ENCODE data around the gene LPP.
"Not testable (repeated sequence)": the region's sequence is repeated elsewhere in the genome, so short reads cannot be mapped to it uniquely, and the experiment has no call there.

Gene LPP

DNA sequence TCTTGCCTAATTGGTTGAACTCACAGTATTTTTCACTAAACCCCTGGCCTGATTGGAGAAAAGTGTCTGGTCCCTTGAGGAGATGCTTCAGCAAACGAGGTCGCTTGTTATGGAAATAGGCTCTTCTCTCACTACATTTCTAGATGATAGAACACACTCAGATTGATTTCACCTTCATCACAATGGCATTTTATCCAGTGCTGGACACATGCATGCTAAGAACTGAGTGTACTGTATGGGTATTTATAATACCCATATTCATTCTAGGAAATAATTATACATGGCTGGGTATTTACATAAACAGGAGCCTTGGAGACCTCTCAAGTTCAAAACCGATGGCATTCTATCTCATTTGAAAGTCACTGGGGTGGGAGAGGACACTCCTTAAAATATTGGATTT lies 444.9 kb downstream of the LPP start:
- DNase-seq (ENCODE audit: low read depth), result no peak

GRCh38 chr3:188602111-188602510 lies 448.2 kb downstream of the LPP start:
- no peak for DNase-seq (ENCODE audit: low read depth)

- DNase-seq (ENCODE audit: low read depth), result no peak
Observed at GRCh38 chr3:188602620-188603019, 448.7 kb downstream of the LPP start.

DNA sequence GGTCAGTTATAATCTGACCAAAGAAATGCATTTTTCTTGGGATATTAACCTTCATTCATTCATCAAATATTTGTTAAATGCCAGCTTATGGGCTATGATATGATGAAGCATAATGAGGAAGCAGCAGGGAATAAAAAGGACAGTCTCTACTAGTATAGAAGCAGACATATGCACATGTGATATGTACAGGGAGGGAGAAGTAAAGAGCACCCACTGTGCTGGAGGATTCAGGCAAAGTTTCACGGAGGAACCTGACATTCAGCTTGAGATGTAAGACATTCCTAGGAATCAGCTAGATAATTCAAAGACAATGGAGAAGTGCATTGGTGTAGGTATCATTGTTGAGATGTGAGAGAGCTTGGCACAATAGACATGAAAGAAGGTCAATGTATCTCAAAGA lies 450.7 kb downstream of the LPP start:
- DNase-seq (ENCODE audit: low read depth), result no peak

GRCh38 chr3:188605231-188605630 lies 451.3 kb downstream of the LPP start:
- no peak for DNase-seq (ENCODE audit: low read depth)

- DNase-seq (ENCODE audit: low read depth), result no peak
Observed at GRCh38 chr3:188605905-188606304, 451.9 kb downstream of the LPP start.

DNA sequence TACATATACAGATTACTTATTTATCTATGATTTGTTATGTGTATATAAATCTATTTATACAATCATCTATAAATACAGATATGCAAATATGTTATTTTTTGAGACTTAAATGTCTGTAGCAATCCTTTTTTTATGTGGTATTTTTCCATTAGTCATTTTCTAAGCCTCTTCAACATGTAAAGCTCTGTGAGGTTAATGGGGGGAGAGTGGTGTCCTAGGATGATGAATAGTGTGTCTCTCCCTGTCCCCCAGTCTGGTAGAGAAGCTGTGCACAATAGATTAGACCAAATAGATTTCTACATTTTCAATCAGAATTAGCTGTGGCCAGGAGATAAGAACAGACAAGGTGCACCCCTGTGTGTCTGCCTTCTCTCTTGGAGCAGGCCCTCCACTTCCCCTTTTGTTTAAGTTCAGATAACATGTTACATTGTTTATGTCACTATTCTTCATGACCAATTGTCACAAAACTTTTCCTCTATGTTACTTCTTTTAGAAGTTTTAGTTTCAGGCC lies 453.9 kb downstream of the LPP start:
- DNase-seq (ENCODE audit: low read depth), result no peak

GRCh38 chr3:188608401-188608800 lies 454.4 kb downstream of the LPP start:
- no peak for DNase-seq (ENCODE audit: low read depth)

- not testable (repeated sequence) for DNase-seq (ENCODE audit: low read depth)
Observed at GRCh38 chr3:188613721-188614120, 459.8 kb downstream of the LPP start.

DNA sequence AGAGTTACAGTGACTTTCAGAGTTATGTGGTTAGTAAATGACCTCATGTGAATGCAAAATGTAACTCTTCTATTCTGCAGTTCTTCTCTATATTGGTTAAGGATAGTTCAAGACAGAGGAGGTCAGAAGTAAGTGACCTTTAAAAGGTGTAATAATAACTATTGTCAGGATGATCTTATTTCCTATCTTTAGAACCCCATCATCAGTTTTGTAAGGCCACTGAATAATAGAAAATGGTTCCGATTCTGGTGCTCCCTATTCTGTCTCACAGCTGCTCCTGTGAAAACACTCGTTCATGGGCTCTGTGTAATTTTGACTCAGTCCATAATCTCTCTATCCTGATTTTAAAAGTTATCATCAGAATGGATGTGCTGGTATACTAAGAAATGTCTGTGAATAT lies 463.3 kb downstream of the LPP start:
- DNase-seq (ENCODE audit: low read depth), result no peak

DNA sequence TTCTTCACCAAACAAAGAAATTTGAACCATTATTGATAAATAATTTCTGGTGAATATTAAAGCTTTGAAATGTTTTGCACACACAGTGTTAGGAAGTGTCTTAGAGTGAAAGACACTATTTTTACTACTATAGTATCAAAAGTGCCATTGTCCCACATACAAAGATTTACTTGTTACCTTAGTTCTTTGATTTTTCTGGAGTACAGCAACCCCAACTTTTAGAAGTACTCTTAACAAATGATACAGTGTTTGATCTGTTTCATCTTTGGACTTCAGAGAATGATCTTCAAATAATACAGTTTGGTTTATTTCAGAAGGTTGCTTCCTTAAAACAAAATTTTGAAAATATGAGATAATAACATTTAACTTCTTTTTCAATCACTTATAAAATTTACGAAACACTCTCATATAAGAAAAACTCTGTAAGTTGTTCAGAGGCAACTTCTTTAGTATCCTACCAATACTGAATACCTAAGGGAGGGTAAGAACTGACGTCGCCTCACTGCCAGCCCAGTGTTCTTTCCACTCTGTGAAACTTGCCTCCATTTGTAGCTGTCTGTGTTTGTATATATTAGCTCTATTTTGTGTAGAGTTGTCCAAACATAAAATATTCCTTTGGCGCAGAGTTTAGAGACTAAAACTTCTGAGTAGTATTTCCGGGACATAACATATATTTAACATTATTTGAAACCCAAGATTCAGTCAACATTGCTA lies 464.2 kb downstream of the LPP start:
- no peak for DNase-seq (ENCODE audit: low read depth)

DNA sequence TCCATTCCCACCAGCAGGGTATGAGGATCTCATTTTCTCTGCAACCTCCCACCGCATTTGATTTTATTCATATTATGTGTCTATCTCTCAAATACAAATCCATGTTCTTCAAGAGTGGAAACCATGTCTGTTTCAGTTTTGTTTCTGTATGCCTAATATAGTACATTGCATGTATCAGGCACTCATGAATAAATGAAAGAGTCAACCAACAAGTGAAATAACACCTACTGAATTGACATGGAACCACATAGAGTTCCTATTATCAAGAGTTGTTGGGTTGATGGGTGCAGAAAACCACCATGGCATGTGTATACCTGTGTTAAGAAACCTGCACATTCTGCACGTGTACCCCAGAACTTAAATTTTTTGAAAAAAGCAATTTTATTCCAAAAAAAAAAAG lies 466.8 kb downstream of the LPP start:
- no peak for DNase-seq (ENCODE audit: low read depth)

- DNase-seq (ENCODE audit: low read depth), result no peak
Observed at GRCh38 chr3:188624384-188624783, 470.4 kb downstream of the LPP start.

DNA sequence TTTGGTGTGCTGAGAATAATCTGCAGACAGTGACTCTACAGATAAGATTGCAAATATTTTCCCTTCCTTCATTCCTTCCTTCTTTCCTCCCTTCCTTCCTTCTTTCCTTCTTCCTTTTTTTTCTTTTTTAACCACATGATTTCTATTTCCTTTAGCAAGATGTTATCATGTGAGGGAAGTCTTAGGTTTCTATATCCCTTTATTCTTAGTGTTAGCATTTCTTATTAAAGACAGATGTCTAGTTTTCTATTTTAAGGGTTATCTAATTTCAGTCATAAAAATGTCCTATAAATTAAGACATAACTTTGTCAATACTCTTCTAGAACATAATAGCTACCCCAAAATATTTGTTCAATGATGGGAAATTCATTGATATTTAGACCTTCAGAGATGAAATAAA lies 470.9 kb downstream of the LPP start:
- no peak for DNase-seq (ENCODE audit: low read depth)

DNA sequence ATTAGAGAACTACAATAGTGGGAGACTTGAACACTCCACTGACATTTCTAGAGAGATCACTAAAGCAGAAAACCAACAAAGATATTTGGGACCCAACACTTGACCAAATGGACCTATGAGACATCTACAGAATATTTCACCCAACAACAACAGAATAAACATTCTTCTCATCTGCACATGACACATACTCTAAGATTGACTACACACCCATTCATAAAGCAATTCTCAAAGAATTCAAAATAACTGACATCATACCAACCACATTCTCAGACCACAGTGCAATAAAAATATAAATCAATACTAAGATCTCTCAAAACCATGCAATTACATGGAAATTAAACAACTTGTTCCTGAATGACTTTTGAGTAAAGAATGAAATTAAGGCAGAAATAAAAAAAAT lies 473.7 kb downstream of the LPP start:
- DNase-seq (ENCODE audit: low read depth), result no peak

DNA sequence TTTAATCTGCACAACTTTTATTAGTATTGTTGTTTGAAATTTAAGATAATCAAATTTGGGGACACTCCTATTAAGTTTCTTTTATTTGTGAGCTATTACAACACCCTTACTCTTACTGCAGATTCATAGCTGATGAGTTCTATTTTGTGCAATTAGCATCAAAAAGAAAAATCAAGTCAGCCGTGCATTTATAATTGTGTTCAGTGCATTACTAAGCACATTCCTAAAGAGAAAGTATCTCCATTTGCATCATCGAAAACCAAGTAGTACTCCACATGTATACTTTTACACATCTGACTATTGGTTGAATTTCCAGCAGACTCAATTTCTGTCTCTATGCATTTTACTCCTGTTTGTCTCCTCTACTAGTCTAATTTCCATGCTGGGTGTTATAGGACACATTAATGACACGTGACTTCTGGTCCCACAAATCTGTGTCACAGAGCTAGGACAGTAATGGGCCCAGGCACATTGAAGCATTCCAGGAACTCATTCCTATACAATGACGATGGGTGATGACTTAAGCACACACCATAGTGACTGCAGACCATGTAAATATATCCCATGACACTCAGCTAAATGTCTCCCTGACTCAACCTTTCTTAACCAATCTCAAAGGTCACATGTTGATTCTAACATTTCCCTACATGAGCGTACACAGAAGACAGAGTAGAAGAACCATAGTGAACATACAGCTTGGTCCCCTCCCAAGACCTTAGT lies 477.5 kb downstream of the LPP start:
- no peak for DNase-seq (ENCODE audit: low read depth)

DNA sequence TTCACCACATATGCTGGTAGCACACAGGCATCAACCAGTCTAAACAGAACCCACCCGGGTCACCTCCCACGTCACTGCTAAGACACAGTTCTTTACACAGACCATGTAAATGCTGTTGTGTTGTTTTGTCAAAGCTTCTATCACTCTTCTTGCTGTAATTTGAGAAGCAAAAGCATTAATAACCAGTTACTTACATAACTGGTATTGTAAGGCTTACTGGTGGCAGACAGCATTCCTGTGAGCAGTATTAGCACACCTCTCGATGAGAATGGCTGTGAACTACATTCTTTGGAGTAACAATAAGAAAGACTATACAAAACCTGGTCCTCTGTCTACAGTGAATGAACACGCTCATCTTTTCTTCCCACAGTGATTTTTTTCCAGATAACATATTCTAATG lies 479.2 kb downstream of the LPP start:
- no peak for DNase-seq (ENCODE audit: low read depth)

DNA sequence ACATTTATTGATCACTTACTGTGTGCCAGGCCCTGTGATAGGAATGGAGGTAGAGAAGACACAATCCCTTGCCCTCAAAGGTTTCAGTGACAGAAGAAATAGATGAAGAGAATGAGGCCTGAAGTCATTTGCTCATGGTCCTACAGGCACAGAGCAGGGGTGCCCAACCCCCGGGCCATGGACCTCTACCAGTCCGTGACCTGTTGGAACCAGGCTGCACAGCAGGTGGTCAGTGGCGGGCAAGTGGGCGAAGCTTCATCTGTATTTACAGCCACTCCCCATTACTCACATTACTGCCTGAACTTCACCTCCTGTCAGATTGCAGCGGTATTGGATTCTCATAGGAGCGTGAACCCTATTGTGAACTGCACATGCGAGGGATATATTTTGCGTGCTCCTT lies 480.3 kb downstream of the LPP start:
- no peak for DNase-seq (ENCODE audit: low read depth)

GRCh38 chr3:188635258-188636042 lies 481.5 kb downstream of the LPP start:
- no peak for DNase-seq (ENCODE audit: low read depth)

DNA sequence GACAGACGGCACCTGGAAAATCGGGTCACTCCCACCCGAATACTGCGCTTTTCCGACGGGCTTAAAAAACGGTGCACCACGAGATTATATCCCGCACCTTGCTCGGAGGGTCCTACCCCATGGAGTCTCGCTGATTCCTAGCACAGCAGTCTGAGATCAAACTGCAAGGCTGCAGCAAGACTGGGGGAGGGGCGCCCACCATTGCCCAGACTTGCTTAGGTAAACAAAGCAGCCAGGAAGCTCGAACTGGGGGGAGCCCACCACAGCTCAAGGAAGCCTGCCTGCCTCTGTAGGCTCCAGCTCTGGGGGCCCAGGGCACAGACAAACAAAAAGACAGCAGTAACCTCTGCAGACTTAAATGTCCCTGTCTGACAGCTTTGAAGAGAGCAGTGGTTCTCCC lies 482.3 kb downstream of the LPP start:
- not testable (repeated sequence) for DNase-seq (ENCODE audit: low read depth)

GRCh38 chr3:188641076-188641475 lies 487.1 kb downstream of the LPP start:
- DNase-seq (ENCODE audit: low read depth), result no peak

DNA sequence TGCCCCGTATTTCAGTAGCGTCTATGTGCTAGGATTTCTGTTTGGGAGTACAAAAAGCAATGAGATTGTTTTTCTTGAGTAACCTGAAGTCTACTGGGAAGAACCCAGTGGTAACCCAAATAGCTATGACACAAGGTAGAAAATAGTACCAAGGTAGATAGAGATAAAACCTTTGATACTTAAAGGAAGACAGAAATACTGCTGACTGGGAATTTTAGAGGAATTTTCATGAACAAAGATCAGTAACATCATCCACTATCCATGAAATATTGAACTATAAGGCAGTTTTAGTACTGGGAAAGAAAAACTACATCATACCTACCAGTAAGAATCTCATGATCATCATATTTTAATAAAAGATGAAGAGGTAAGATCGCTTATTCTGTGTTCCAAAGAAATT lies 489.8 kb downstream of the LPP start:
- no peak for DNase-seq (ENCODE audit: low read depth)

- DNase-seq (ENCODE audit: low read depth), result no peak
Observed at GRCh38 chr3:188646592-188646991, 492.6 kb downstream of the LPP start.

All from activated gamma-delta T cell treated with anti-CD3 and anti-CD28 coated beads, Interleukin-2, amount 50 U/mL, for 16 hours (primary cell).